Measurements from ENCODE around the gene OXLD1.
A peak's percentile ranks its signal among the peaks of the same experiment; 100 is the strongest.

The OXLD1 gene

DNA sequence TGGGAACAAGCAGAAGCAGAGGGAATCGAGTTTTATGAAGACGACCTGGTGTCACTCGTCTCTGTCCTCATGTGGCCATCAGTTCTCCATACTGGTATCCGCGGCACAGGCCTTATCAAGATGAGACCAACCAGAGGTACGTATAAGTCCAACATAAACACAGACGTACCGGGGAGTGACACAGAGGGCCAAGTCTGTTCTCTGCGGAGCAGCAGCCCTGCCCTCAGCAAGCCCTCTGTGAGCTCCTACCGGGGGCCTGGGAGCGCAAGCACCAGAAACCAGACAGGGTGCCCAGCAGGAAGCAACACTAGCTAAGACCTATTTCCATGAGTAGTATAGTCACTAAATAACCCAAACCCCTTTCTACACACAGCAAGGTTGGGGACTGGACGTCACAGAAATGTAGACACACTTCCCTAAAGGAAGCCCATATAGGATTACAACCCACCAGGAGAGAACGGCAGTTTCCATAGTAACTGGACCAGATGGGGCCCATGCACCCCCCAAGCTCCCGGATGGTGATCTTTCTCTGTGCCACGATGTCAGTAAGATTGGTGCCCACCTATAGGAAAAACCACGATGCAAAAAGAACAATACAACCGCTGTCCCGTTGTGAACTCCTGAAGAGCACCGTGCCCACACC lies 16.3 kb upstream of the OXLD1 start:
- no peak for DNase-seq

GRCh38 chr17:81681672-81682071 lies 15.3 kb upstream of the OXLD1 start:
- no peak for DNase-seq

GRCh38 chr17:81680150-81680549 lies 13.7 kb upstream of the OXLD1 start:
- no peak for DNase-seq

- no peak for DNase-seq
Observed at GRCh38 chr17:81676906-81677305, 10.5 kb upstream of the OXLD1 start.

DNA sequence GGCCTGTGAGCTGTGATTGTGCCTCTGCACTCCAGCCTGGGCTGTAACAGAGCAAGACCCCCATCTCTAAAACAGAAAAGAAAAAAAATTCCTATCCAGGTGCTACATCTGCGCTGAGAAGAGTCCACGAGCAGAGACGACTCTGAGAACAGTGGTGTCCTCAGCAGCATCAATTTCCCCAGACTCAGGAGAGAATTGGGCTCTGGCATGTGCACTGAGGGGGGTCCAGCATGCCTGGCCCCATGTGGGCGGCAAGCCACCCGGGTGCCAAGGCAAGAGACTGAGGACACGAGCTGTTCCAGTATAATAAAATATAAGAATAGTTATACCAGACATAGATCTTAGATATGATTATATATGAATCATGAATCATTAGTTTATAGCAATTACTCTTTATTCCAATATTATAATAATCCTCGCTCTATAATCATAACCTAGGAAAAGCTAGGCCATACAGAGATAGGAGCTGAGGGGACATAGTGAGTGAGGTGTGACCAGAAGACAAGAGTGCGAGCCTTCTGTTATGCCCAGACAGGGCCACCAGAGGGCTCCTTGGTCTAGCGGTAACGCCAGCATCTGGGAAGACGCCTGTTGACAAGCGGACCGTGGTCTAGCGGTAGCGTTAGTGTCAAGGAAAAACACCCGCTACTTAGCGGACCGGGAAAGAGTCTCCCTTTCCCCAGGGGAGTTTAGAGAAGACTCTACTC lies 9.3 kb upstream of the OXLD1 start:
- DNase-seq, result peak in 1 of 4 experiments; percentile 16

- no peak for DNase-seq
Observed at GRCh38 chr17:81673561-81674258, 7.3 kb upstream of the OXLD1 start.

DNA sequence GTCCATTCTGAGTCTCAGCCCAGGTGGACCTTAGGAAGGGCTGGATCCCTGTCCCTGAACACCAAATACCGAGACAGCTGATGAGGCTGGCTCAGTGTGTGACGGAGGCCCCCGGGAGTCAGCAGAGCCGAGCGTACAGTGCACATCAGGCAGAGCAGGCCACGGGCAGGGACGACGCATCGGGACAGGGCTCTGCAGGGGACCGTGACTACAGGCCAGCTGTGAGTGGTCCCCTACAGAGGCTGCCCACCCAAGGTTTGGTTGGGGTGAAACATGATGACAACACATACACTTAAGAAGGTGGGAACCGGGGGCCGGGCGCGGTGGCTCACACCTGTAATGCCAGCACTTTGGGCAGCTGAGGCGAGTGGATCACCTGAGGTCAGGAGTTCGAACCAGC lies 6.5 kb upstream of the OXLD1 start:
- DNase-seq, result no peak

DNA sequence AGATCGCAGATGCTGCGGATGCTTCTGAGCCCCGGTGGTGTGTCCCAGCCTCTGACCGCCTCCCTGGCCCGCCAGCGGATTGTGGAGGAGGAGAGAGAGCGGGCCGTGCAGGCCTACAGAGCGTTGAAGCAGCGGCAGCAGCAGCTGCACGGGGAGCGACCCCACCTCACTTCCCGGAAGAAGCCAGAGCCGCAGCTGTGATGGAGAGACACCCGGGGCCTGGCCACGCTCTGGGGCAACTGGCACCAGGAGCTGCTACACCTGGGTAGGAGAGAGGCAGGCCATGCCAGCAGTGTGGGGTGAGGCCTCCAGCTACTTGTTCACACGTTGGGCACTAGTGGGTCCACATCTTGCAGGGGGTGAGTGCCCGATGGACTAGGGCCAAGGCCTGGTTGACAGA lies 6.1 kb upstream of the OXLD1 start:
- no peak for DNase-seq

DNA sequence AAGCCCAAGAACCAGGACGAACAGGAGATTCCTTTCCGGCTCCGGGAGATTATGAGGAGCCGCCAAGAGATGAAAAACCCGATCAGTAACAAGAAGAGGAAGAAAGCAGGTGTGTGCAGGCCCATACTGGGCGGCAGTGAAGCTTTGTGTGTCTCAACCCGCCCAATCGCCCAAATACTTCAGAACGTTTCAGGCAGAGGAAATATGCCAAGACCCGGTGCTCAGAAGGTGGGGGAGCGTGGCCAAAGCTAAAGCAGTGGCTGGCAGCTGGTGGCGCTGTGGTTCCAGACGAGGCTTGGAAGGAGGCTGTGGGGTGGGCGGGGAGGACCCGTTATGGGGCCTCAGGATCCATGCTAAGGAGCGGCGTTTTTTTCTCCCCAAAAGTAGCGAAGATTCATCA lies 1.3 kb upstream of the OXLD1 start:
- no peak for DNase-seq

DNA sequence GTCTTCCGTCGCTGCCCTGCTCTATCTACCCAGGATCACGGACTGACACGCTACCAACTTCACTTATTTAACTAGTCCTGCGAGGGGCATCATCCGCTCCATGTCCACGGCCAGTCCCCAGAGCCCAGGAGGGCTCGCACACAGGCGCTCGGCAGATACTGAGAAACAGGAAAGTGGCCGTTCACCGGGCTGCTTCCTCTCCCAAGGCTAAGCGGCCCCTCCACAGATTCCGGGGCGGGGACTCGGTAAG lies 388 bp downstream of the OXLD1 start:
- DNase-seq, result peak in 1 of 4 experiments; percentile 38

DNA sequence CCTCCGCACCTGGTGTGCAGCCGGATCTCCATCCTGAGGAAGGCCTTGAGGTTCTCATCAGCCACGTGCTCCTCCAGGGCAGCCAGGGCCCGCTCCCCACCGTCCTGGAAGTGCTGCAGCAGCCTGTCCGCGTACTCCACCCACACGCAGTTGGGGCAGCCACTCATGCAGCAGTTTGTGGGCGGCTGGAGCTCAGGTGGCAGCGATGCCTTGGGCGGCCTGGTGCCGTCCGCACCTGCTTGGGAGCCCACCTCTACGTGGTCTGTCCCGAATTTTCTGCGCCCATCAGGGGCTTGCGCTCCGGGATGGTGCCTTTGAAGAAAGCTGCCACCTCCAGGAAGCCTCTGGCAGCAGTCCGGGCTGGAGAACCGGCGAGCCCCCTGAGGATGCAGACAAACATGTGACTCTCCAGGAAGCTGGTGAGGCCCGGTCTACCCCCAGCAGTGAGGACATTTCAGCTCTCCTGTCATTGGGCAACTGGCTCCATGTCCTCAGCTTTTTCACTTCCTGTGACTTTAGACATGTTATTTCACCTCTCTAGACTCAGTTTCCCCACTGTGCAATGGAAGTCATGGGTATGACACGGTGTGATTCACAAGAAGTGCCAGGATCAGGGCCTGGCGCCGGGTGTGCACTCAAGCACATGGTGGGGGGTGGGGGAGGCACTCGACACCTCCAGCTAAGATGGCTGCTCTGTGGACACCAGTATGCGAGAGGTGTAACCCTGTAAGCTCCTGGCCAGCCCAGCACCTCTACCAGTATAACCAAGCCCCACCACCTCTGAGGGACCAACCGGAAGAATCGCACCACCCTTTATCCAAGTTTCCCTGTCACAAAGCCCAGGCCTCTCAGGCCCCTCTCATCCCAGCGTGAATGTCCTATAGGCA lies 957 bp downstream of the OXLD1 start:
- peak; percentile 16 to 25 (median 22) for DNase-seq

GRCh38 chr17:81664051-81664470 lies 2.3 kb downstream of the OXLD1 start:
- no peak for DNase-seq

- no peak for DNase-seq
Observed at GRCh38 chr17:81662002-81662401, 4.4 kb downstream of the OXLD1 start.

- no peak for DNase-seq
Observed at GRCh38 chr17:81660441-81660840, 6.0 kb downstream of the OXLD1 start.

- no peak for DNase-seq
Observed at GRCh38 chr17:81659038-81659437, 7.4 kb downstream of the OXLD1 start.

DNA sequence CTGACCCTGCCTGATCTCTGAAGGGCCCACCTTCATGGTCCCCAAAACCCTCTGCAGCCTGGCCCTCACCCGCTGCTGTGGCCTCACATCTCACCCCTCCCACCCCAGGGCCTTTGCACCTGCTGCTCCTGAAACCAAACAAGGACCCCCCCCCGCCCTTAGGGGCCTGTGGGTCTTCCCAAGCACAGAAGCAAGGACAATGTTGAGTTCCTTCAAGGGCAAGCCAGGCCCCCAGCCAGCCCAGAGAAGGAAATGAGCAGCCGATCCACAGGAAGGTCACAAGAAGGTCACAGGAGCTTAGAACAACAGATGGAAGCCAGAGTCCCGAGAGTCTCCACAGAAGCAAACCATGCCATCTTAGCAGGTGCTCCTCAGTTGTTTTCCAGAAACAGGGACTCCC lies 9.6 kb downstream of the OXLD1 start:
- no peak for DNase-seq

GRCh38 chr17:81656118-81656743 lies 10.2 kb downstream of the OXLD1 start, which contains the start of gene PDE6G:
PDE6G (minus strand) TSS chr17:81656542; CDS start chr17:81653305, 3,237 bp downstream.
- no peak for DNase-seq

DNA sequence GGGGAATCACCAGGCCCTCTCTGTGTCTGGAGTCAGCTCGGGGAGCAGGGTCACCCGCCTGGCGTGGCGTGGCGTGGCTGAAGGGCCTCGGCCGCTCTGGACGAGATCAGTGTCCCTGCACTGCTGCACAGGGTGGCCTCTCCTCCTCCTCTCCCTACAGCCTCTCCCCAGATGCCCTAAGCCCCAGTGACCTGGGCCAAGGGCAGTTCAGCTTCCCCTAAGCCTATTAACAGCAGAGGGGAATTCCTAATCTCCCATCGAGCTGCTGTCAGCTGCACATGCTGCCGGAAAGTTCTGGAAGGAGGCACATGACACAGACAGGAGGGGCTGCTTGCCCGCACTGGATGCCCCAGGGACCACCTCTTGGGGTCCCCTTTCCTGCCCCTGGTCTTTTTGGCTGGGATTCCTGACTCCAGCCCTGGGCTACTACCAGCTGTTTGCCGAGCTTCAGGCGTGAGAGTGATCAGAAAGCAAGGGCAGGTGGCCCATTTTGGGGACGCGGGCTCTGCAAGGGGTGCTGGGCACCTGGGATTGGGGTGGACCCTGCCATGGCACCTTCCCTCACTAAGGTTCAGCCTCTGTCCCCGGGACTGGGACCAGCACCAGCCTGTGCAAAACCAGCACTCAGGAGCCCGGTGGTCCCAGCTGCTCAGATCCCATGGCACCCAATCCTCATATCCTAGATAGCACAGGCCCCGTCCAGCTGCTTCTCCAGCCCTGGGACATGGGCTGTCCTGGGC lies 10.9 kb downstream of the OXLD1 start:
- no peak for DNase-seq

GRCh38 chr17:81652906-81653771 lies 13.3 kb downstream of the OXLD1 start:
- no peak for DNase-seq

DNA sequence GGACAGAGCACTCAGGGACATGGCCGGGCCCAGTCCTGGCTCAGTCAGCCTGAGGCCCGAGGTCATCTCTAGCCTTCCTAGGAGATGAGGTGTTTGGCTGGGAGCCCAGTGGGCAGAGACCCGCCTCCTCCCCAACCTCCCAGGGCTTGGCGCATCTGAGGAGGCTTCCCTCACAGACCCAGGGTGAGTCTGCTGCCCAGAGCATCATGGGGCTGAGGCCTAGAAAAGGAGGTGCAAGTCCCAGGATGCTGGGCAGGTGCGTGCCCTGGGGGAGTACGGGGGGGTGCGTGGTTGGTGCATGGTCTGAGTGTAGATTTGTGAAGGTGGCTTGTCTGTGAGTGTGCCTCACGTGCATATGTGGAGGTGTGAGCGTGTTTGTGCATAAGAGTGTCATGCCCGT lies 14.7 kb downstream of the OXLD1 start:
- DNase-seq, result no peak

GRCh38 chr17:81650951-81651350 lies 15.5 kb downstream of the OXLD1 start:
- no peak for DNase-seq

Measured in activated naive CD4-positive, alpha-beta T cell (primary cell).